H1 (cell line): ENCODE results near the gene PIGT. TPM values are rescaled to one million over a fixed set of nuclear protein-coding genes. Genes with fewer than 3 reads are reported as not detected.

Experiments
- CTCF ChIA-PET: fragments of 300-600 bp; sonication (Branson Sonifier 250); formaldehyde crosslinking; loops from one replicate; lab custom pipeline; 2021; ENCODE audit not compliant: partially characterized antibody; lab: Charles Lee
- POLR2A ChIA-PET: fragments of 300-600 bp; sonication (Branson Sonifier 250); formaldehyde crosslinking; loops from one replicate; lab custom pipeline; 2021; ENCODE audit warnings: inconsistent platforms; ENCODE audit not compliant: partially characterized antibody; lab: Charles Lee
- DNase-seq, 2 experiments: peaks; one replicate each; pipeline versions ENCODE4 v3.0.0 to v3.0.0-alpha.2; 2010 to 2022; ENCODE audit warnings: low spot score in 2 of 2, low read depth in 1 of 2, mixed read lengths in 1 of 2
- FAIRE-seq: peaks from 2 replicates; lab custom pipeline; 2011; peaks lifted over from hg19 to GRCh38; lab: Jason Lieb, UNC
- H2AFZ ChIP-seq: 2 replicates; pipeline ENCODE4 v1.8.1; 2012; ENCODE audit warnings: low read length, inconsistent platforms
- H2AK5ac ChIP-seq: 2 replicates; pipeline ENCODE4 v1.6.1; 2013; ENCODE audit warnings: low read depth, low read length
- H2BK120ac ChIP-seq: replicated peaks from 2 replicates; pipeline ENCODE3; 2013; ENCODE audit warnings: low read depth, low read length, inconsistent platforms
- H2BK12ac ChIP-seq: 2 replicates; pipeline ENCODE4 v1.6.1; 2013; ENCODE audit warnings: low read depth, low read length
- H2BK15ac ChIP-seq: 2 replicates; pipeline ENCODE4 v1.6.1; 2013; ENCODE audit warnings: low read length
- H2BK20ac ChIP-seq: 2 replicates; pipeline ENCODE4 v1.6.1; 2013; ENCODE audit warnings: low read length
- H2BK5ac ChIP-seq: 2 replicates; pipeline ENCODE4 v1.6.1; 2013; ENCODE audit warnings: low read depth, low read length
- H3K14ac ChIP-seq: 2 replicates; pipeline ENCODE4 v1.6.1; 2013; ENCODE audit warnings: inconsistent platforms; ENCODE audit not compliant: insufficient read length
- H3K18ac ChIP-seq: 2 replicates; pipeline ENCODE4 v1.6.1; 2013; ENCODE audit warnings: low read length; ENCODE audit errors: extremely low read depth
- H3K23ac ChIP-seq: 2 replicates; pipeline ENCODE4 v1.6.1; 2013; ENCODE audit warnings: inconsistent platforms; ENCODE audit not compliant: insufficient read length
- H3K23me2 ChIP-seq: 2 replicates; pipeline ENCODE4 v1.6.1; 2013; ENCODE audit warnings: low read depth, low read length
- H3K27ac ChIP-seq: 2 replicates; pipeline ENCODE4 v1.6.1; 2011; ENCODE audit warnings: low read depth, low read length, inconsistent platforms
- H3K27me3 ChIP-seq, 4 experiments: replicated peaks in 1 of 4; 1 replicate in 1 of 4; 2 replicates in 3 of 4; pipeline versions ENCODE4 v1.6.1 to v1.8.1; 2011 to 2013; ENCODE audit warnings: low read length in 3 of 4, mild to moderate bottlenecking in 3 of 4, inconsistent platforms in 2 of 4, mixed read lengths in 2 of 4, moderate library complexity in 1 of 4; ENCODE audit not compliant: control insufficient read depth in 3 of 4, insufficient read depth in 3 of 4; ENCODE audit errors: extremely low read depth in 1 of 4
- H3K36me3 ChIP-seq, 4 experiments: 2 replicates each; pipeline versions ENCODE4 v1.6.1 to v1.8.1; 2011 to 2013; ENCODE audit warnings: mild to moderate bottlenecking in 4 of 4, low read length in 3 of 4, moderate library complexity in 2 of 4, control low read depth in 1 of 4, inconsistent platforms in 1 of 4; ENCODE audit not compliant: insufficient read depth in 4 of 4, control insufficient read depth in 2 of 4
- H3K4ac ChIP-seq: replicated peaks from 2 replicates; pipeline ENCODE3; 2013; ENCODE audit warnings: low read length, low read depth, mixed read lengths, inconsistent platforms; ENCODE audit not compliant: insufficient read length
- H3K4me1 ChIP-seq, 4 experiments: replicated peaks in 1 of 4; 1 replicate in 1 of 4; 2 replicates in 3 of 4; pipeline versions ENCODE4 v1.6.1 to v1.8.1; 2011 to 2013; ENCODE audit warnings: low read length in 3 of 4, inconsistent platforms in 2 of 4, mixed read lengths in 1 of 4; ENCODE audit not compliant: insufficient read depth in 4 of 4, control insufficient read depth in 3 of 4
- H3K4me2 ChIP-seq, 2 experiments: 2 replicates each; pipeline versions ENCODE4 v1.6.1 to v1.8.1; 2011 to 2013; ENCODE audit warnings: low read depth in 2 of 2, low read length in 2 of 2, control low read depth in 1 of 2, inconsistent platforms in 1 of 2, mild to moderate bottlenecking in 1 of 2; ENCODE audit not compliant: insufficient read depth in 1 of 2
- H3K4me3 ChIP-seq, 4 experiments: fragments of 200-600, 300-600 bp in 1 of 4; sonication (generic), shearing (Covaris generic), sonication (Bioruptor Twin) in 1 of 4; 2 replicates each; pipeline versions ENCODE4 v1.5.1 to v1.8.1; 2011 to 2016; ENCODE audit warnings: low read length in 4 of 4, low read depth in 3 of 4, control low read depth in 2 of 4, inconsistent platforms in 2 of 4, mild to moderate bottlenecking in 2 of 4, mixed read lengths in 1 of 4, moderate library complexity in 1 of 4; ENCODE audit not compliant: insufficient read depth in 2 of 4; ENCODE audit errors: extremely low read depth in 1 of 4
- H3K56ac ChIP-seq: replicated peaks from 2 replicates; pipeline ENCODE3; 2013; ENCODE audit warnings: low read depth, mild to moderate bottlenecking, mixed read lengths, low read length, inconsistent platforms; ENCODE audit not compliant: insufficient read length
- H3K79me1 ChIP-seq: 2 replicates; pipeline ENCODE4 v1.6.1; 2013; ENCODE audit warnings: low read depth, low read length, control low read depth
- H3K79me2 ChIP-seq, 2 experiments: 2 replicates each; pipeline versions ENCODE4 v1.6.1 to v1.8.1; 2012 to 2013; ENCODE audit warnings: low read length in 2 of 2, mild to moderate bottlenecking in 2 of 2, inconsistent platforms in 1 of 2; ENCODE audit not compliant: insufficient read depth in 2 of 2, control insufficient read depth in 1 of 2
- H3K9ac ChIP-seq, 4 experiments: replicated peaks in 1 of 4; 1 replicate in 1 of 4; 2 replicates in 3 of 4; pipeline versions ENCODE4 v1.6.1 to v1.8.1; 2011 to 2013; ENCODE audit warnings: low read depth in 3 of 4, low read length in 3 of 4, control low read depth in 2 of 4, mild to moderate bottlenecking in 2 of 4, moderate library complexity in 2 of 4, inconsistent platforms in 1 of 4; ENCODE audit errors: extremely low read depth in 1 of 4
- H3K9me3 ChIP-seq, 2 experiments: 2 replicates each; pipeline versions ENCODE4 v1.6.1 to v1.8.1; 2012 to 2013; ENCODE audit warnings: mild to moderate bottlenecking in 2 of 2, moderate library complexity in 2 of 2, control low read depth in 1 of 2, inconsistent platforms in 1 of 2, low read depth in 1 of 2, low read length in 1 of 2, mixed read lengths in 1 of 2; ENCODE audit not compliant: insufficient read depth in 2 of 2
- H4K20me1 ChIP-seq, 2 experiments: replicated peaks in 1 of 2; 2 replicates each; pipeline versions ENCODE3 to v1.8.1; 2011 to 2013; ENCODE audit warnings: inconsistent platforms in 2 of 2, low read length in 2 of 2, mild to moderate bottlenecking in 1 of 2; ENCODE audit not compliant: insufficient read depth in 2 of 2, control insufficient read depth in 1 of 2
- H4K5ac ChIP-seq: 2 replicates; pipeline ENCODE4 v1.6.1; 2013; ENCODE audit warnings: low read length, low read depth, mixed read lengths, inconsistent platforms; ENCODE audit not compliant: insufficient read length
- H4K8ac ChIP-seq: 2 replicates; pipeline ENCODE4 v1.8.0; 2013; ENCODE audit warnings: mild to moderate bottlenecking, moderate library complexity, low read length, inconsistent platforms; ENCODE audit not compliant: insufficient read depth; ENCODE audit errors: extremely low read depth
- H4K91ac ChIP-seq: replicated peaks from 2 replicates; pipeline ENCODE3; 2013; ENCODE audit warnings: low read length, mixed read lengths, inconsistent platforms; ENCODE audit not compliant: insufficient read length
- BCL11A ChIP-seq, 2 experiments: IDR thresholded peaks; one replicate each; pipeline ENCODE4 v1.6.1; 2011; ENCODE audit warnings: low read depth in 2 of 2, low read length in 2 of 2, mild to moderate bottlenecking in 2 of 2
- CBX8 ChIP-seq: fragments of 300-800, 300-1000 bp; sonication (generic); IDR thresholded peaks from 2 replicates; pipeline ENCODE4 v1.7.1; 2016; ENCODE audit warnings: low read depth, low read length, borderline replicate concordance
- GTF2F1 ChIP-seq: IDR thresholded peaks from 2 replicates; pipeline ENCODE4 v1.6.1; 2012; ENCODE audit warnings: low read depth, low read length, improper control_type of control experiment, borderline replicate concordance
- KDM5A ChIP-seq: fragments of 200-600 bp; IDR thresholded peaks from 2 replicates; pipeline ENCODE4 v1.7.1; 2012; ENCODE audit warnings: mild to moderate bottlenecking, low read length, inconsistent platforms, mixed read lengths
- NANOG ChIP-seq: IDR thresholded peaks from 2 replicates; pipeline ENCODE4 v1.6.1; 2011; ENCODE audit warnings: low read length, low read depth, mild to moderate bottlenecking, inconsistent platforms; ENCODE audit not compliant: insufficient read depth, poor library complexity, severe bottlenecking
- SAP30 ChIP-seq: fragments of 300-600 bp; sonication (generic); IDR thresholded peaks from 2 replicates; pipeline ENCODE4 v1.7.1; 2012; ENCODE audit warnings: low read length, moderate library complexity, mild to moderate bottlenecking, inconsistent platforms; ENCODE audit not compliant: insufficient read depth, insufficient replicate concordance
- SIRT6 ChIP-seq: IDR thresholded peaks from one replicate; pipeline ENCODE4 v1.7.1; 2012; ENCODE audit warnings: low read length, inconsistent platforms
- SIX5 ChIP-seq: IDR thresholded peaks from 2 replicates; pipeline ENCODE4 v1.6.1; 2011; ENCODE audit warnings: mild to moderate bottlenecking, low read depth, low read length
- WGBS, 2 experiments: shearing (Covaris generic) in 1 of 2; methylation state at CpG; one replicate each; pipeline versions ENCODE4 v1.1.6 to v1.1.7; 2013 to 2015; ENCODE audit warnings: low lambda C conversion rate in 2 of 2, mixed read lengths in 2 of 2, inconsistent platforms in 1 of 2, low coverage in 1 of 2, missing lambda C conversion rate in 1 of 2; ENCODE audit not compliant: insufficient replicate concordance in 2 of 2, insufficient coverage in 1 of 2, insufficient read length in 1 of 2; ENCODE audit errors: extremely low coverage in 1 of 2, missing lambda C conversion rate in 1 of 2; 5-methylcytosine and 5-hydroxymethylcytosine counted together
- polyA plus RNA-seq, 7 experiments: library from polyadenylated mRNA; depleted of rRNA in 3 of 7; stranded (reverse) in 5 of 7; unstranded in 2 of 7; fragments of >200 nt in 5 of 7; fragments of 200-250 nt in 2 of 7; gene quantifications; 1 replicate in 5 of 7; 2 replicates in 1 of 7; 4 replicates in 1 of 7; pipeline versions ENCODE4 v1.2.1 to v1.2.3, GENCODE V29; 2011 to 2013; ENCODE audit warnings: missing spikeins in 2 of 7, mixed read lengths in 2 of 7
- total RNA-seq: library from RNA; stranded (reverse); fragmentation: NEBNext Ultra II Directional; extraction: Animal tissue kit (Norgen Biotek cat#: 25700); gene quantifications from 2 replicates; pipeline ENCODE4 v1.2.1, GENCODE V29; 2021
- TF ChIP-seq, protein P1 (sequence below): IDR thresholded peaks from 2 replicates; pipeline ENCODE4 v1.6.1; 2011; ENCODE audit warnings: low read length, improper control_type of control experiment
- TF ChIP-seq, protein P2 (sequence below): IDR thresholded peaks from 2 replicates; pipeline ENCODE4 v1.6.1; 2012; ENCODE audit warnings: inconsistent platforms

Gene PIGT
- total and polyA plus RNA-seq, 2 of the 8 experiments (the other 6 are each of a cell fraction or from before 2014, with no cell fraction given): 66.0 to 89.7 TPM

DNA sequence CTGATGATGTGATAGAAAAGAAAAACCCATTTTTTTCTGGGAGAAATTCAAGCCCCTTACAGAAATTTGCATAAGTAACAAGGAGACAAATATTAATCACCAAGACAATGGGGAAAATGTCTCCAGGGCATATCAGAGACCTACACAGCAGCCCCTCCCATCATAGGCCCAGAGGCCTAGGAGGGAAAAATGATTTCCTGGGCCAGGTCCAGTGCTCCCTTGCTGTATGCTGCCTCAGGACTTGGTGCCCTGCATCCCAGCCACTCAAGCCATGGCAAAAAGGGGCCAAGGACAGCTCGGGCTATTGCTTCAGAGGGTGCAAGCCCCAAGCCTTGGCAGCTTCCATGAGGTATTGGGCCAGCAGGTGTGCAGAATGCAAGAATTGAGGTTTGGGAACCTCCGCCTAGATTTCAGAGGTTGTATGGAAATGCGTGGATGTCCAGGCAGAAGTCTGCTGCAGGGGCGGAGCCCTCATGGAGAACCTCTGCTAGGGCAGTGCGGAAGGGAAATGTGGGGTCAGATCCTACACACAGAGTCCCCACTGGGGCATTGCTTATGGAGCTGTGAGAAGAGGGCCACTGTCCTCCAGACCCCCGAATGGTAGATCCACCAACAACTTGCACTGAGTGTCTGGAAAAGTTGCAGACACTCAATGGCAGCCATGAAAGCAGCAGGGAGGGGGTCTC is 15.5 kb upstream of the PIGT start:
- peaks cover under 1% of the 10 kb centered on the region; the same call in 1 of the 2 replicates for H3K23me2 ChIP-seq
- H4K20me1 ChIP-seq: no peaks in the 10 kb centered on the region
- H3K4me1 ChIP-seq: no peaks in the 10 kb centered on the region; a peak in 1 of 7 replicates
- no peak overlapping the region for H2AFZ ChIP-seq
- no peak overlapping the region for H3K9ac ChIP-seq
- no peak overlapping the region for H3K18ac ChIP-seq
- no peak for FAIRE-seq
- H3K36me3 ChIP-seq: no peaks in the 10 kb centered on the region
- peaks cover 0 to 12% (median 6%) of the 10 kb centered on the region in 4 experiments; a peak in 5 of 7 replicates for H3K27me3 ChIP-seq
- no peak overlapping the region for H2BK15ac ChIP-seq
- no peak overlapping the region for H2BK120ac ChIP-seq
- H4K5ac ChIP-seq: no peak overlapping the region
- no peaks in the 10 kb centered on the region for H3K79me1 ChIP-seq
- no peak overlapping the region for H3K4me2 ChIP-seq
- peaks cover 15 to 22% of the 10 kb centered on the region in 2 experiments for H3K9me3 ChIP-seq
- H2BK20ac ChIP-seq: no peak overlapping the region
- no peak overlapping the region for H3K14ac ChIP-seq
- H3K23ac ChIP-seq: no peak overlapping the region
- 89% methylated on average over 6 of the region's 6 CpGs; no CpG with 5 or more reads in 1 of the 2 experiments for WGBS, 2 experiments
- no peak overlapping the region for H4K8ac ChIP-seq
- no peaks in the 10 kb centered on the region for H3K79me2 ChIP-seq
- H4K91ac ChIP-seq: no peak overlapping the region
- H2BK5ac ChIP-seq: no peak overlapping the region
- H3K27ac ChIP-seq: no peak overlapping the region
- no peak overlapping the region for H3K56ac ChIP-seq
- POLR2A ChIA-PET: interaction anchor here (1.3 kb wide), 1 partner anchor 60 kb away, joined by 3 read pairs; no protein-coding TSS in a partner anchor
- H2AK5ac ChIP-seq: no peak overlapping the region
- H3K4ac ChIP-seq: no peak overlapping the region
- no peak overlapping the region for H3K4me3 ChIP-seq
- DNase-seq: no peak
- CTCF ChIA-PET: no interaction called here
- H2BK12ac ChIP-seq: no peak overlapping the region
- TF ChIP-seq GTF2F1 (no peak), SAP30 (no peak), SIX5 (no peak), SIRT6 (no peak), CBX8 (no peak), NANOG (no peak), BCL11A (IDR thresholded peaks at IDR 0.05; ENCODE audit: low read depth in 2 of 2, low read length in 2 of 2) (no peak), KDM5A (no peak)
- TF ChIP-seq, protein P1, sequence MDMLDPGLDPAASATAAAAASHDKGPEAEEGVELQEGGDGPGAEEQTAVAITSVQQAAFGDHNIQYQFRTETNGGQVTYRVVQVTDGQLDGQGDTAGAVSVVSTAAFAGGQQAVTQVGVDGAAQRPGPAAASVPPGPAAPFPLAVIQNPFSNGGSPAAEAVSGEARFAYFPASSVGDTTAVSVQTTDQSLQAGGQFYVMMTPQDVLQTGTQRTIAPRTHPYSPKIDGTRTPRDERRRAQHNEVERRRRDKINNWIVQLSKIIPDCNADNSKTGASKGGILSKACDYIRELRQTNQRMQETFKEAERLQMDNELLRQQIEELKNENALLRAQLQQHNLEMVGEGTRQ: no peak
- TF ChIP-seq, protein P2, sequence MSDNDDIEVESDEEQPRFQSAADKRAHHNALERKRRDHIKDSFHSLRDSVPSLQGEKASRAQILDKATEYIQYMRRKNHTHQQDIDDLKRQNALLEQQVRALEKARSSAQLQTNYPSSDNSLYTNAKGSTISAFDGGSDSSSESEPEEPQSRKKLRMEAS: no peak
